CD14-positive monocyte (primary cell): ENCODE data around the gene FBXO8. TPM values are rescaled to one million over a fixed set of nuclear protein-coding genes. Genes with fewer than 3 reads are reported as not detected.
A peak's percentile ranks its signal among the peaks of the same experiment; 100 is the strongest.

Experiments used
- DNase-seq, 3 donors: peaks; one replicate each; pipeline ENCODE4 v3.0.0-alpha.2; 2011 to 2022
- H2AFZ ChIP-seq: 2 replicates; pipeline ENCODE4 v1.6.0; 2012; ENCODE audit warnings: mild to moderate bottlenecking, low read depth, low read length, inconsistent platforms; ENCODE audit not compliant: insufficient read depth, poor library complexity, severe bottlenecking
- H3K27ac ChIP-seq, 2 donors: 1 replicate in 1 of 2; 2 replicates in 1 of 2; pipeline ENCODE4 v1.5.1; 2012 to 2013; ENCODE audit warnings: low read length in 2 of 2, control low read depth in 1 of 2, inconsistent platforms in 1 of 2, low read depth in 1 of 2, mild to moderate bottlenecking in 1 of 2
- H3K27me3 ChIP-seq, 2 donors: one replicate each; pipeline versions ENCODE4 v1.6.0 to v1.6.1; 2011 to 2013; ENCODE audit warnings: low read length in 2 of 2; ENCODE audit not compliant: control insufficient read depth in 2 of 2, insufficient read depth in 2 of 2
- H3K36me3 ChIP-seq, 2 donors: replicated peaks in 1 of 2; 1 replicate in 1 of 2; 2 replicates in 1 of 2; pipeline versions ENCODE4 v1.5.1 to v1.6.1; 2012 to 2013; ENCODE audit warnings: low read length in 2 of 2, control low read depth in 1 of 2, inconsistent platforms in 1 of 2, mild to moderate bottlenecking in 1 of 2; ENCODE audit not compliant: insufficient read depth in 2 of 2, control insufficient read depth in 1 of 2
- H3K4me1 ChIP-seq, 2 donors: 1 replicate in 1 of 2; 2 replicates in 1 of 2; pipeline versions ENCODE4 v1.5.1 to v1.6.1; 2012 to 2013; ENCODE audit warnings: low read length in 2 of 2, control low read depth in 1 of 2, inconsistent platforms in 1 of 2, mild to moderate bottlenecking in 1 of 2, moderate library complexity in 1 of 2; ENCODE audit not compliant: insufficient read depth in 2 of 2, control insufficient read depth in 1 of 2
- H3K4me2 ChIP-seq: replicated peaks from 2 replicates; pipeline ENCODE3; 2012; ENCODE audit warnings: low read length, moderate library complexity, mild to moderate bottlenecking; ENCODE audit not compliant: poor library complexity, severe bottlenecking; ENCODE audit errors: extremely low read depth
- H3K4me3 ChIP-seq, 3 experiments: fragments of 200-600 bp in 1 of 3; sonication (generic) in 1 of 3; replicated peaks in 1 of 3; 1 replicate in 2 of 3; 2 replicates in 1 of 3; pipeline ENCODE4 v1.5.1; 2011 to 2013; ENCODE audit warnings: low read length in 3 of 3, mild to moderate bottlenecking in 3 of 3, control low read depth in 2 of 3, low read depth in 2 of 3, inconsistent platforms in 1 of 3, moderate library complexity in 1 of 3
- H3K79me2 ChIP-seq: 2 replicates; pipeline ENCODE4 v1.6.0; 2012; ENCODE audit warnings: mild to moderate bottlenecking, control low read depth, inconsistent platforms, low read length, moderate library complexity; ENCODE audit not compliant: insufficient read depth
- H3K9ac ChIP-seq: 2 replicates; pipeline ENCODE4 v1.6.0; 2017; ENCODE audit warnings: low read length, mild to moderate bottlenecking; ENCODE audit not compliant: insufficient read depth, poor library complexity, severe bottlenecking
- H3K9me3 ChIP-seq, 2 donors: replicated peaks in 1 of 2; 1 replicate in 1 of 2; 2 replicates in 1 of 2; pipeline versions ENCODE4 v1.5.1 to v1.6.1; 2012 to 2013; ENCODE audit warnings: low read length in 2 of 2, control low read depth in 1 of 2; ENCODE audit not compliant: control insufficient read depth in 1 of 2, insufficient read depth in 1 of 2
- H4K20me1 ChIP-seq: 2 replicates; pipeline ENCODE4 v1.6.0; 2012; ENCODE audit warnings: mild to moderate bottlenecking, low read length, control low read depth, moderate library complexity; ENCODE audit not compliant: insufficient read depth
- H3K27ac Mint-ChIP-seq, 7 donors: one replicate each; pipeline ENCODE4 v1.8.0; 2020; ENCODE audit warnings: mild to moderate bottlenecking in 7 of 7, mixed read lengths in 7 of 7, moderate library complexity in 6 of 7, inconsistent platforms in 2 of 7
- H3K27me3 Mint-ChIP-seq, 3 donors: one replicate each; pipeline ENCODE4 v1.8.0; 2021 to 2022; ENCODE audit warnings: low read depth in 3 of 3, mild to moderate bottlenecking in 3 of 3, mixed read lengths in 3 of 3, moderate library complexity in 3 of 3, inconsistent platforms in 1 of 3
- H3K36me3 Mint-ChIP-seq, 2 donors: one replicate each; pipeline ENCODE4 v1.8.0; 2020; ENCODE audit warnings: mixed read lengths in 2 of 2, inconsistent platforms in 1 of 2, mild to moderate bottlenecking in 1 of 2
- H3K4me1 Mint-ChIP-seq: one replicate; pipeline ENCODE4 v1.8.0; 2020; ENCODE audit warnings: mild to moderate bottlenecking, mixed read lengths
- H3K4me3 Mint-ChIP-seq, 2 donors: one replicate each; pipeline ENCODE4 v1.8.0; 2020; ENCODE audit warnings: mild to moderate bottlenecking in 2 of 2, mixed read lengths in 2 of 2, moderate library complexity in 1 of 2
- H3K9me3 Mint-ChIP-seq, 7 donors: one replicate each; pipeline ENCODE4 v1.8.0; 2020 to 2022; ENCODE audit warnings: mixed read lengths in 7 of 7, mild to moderate bottlenecking in 6 of 7, moderate library complexity in 6 of 7, inconsistent platforms in 2 of 7
- WGBS: methylation state at CpG from one replicate; pipeline ENCODE4 v1.1.5; 2013; ENCODE audit warnings: missing lambda C conversion rate; ENCODE audit not compliant: insufficient coverage; 5-methylcytosine and 5-hydroxymethylcytosine counted together
- intact Hi-C, 2 donors: fragments of 100-400 bp; cut with micrococcal nuclease; formaldehyde crosslinking; loops; one replicate each; pipeline versions ENCODE4 v1.15.0 to v1.15.1; 2023
- polyA plus RNA-seq, 3 donors: library from polyadenylated mRNA; depleted of rRNA in 1 of 3; unstranded in 2 of 3; stranded (reverse) in 1 of 3; fragments of 300-500 nt in 2 of 3; fragments of >200 nt in 1 of 3; fragmentation: Illumina TruSeq in 2 of 3; gene quantifications; 1 replicate in 2 of 3; 2 replicates in 1 of 3; pipeline ENCODE4 v1.2.3, GENCODE V29; 2012 to 2021
- TF ChIP-seq, protein P1 (sequence below): fragments of 200-600 bp; IDR thresholded peaks from one replicate; pipeline ENCODE4 v1.8.0; 2022; ENCODE audit warnings: antibody characterized with exemption, mild to moderate bottlenecking

FBXO8 gene
- polyA plus RNA-seq, 3 donors: 3.9 to 6.5 (median 5.4) TPM

DNA sequence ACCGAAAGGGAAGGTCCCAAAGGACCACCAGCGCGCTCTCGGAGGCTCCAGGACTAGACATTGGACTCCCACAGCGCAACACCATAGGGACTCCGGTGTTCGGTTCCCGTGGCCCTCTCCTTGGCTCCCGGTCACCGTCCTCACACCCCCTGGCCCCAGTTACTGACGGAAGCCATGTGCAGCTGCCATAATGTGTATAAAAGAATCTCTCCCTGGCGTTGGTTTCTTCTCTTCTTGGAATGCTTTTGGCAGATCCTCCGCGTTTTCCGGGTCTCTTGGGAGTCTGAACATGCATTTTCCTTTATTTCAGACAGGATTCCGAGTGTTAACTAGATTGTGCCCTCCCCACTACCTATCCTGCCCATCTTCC lies 69.8 kb downstream of the FBXO8 start:
- Mint-ChIP-seq H3K4me1 (peaks cover 36% of the 10 kb centered on the region), H3K36me3 (peaks cover 8 to 20% of the 10 kb centered on the region in 2 donors), H3K27ac (no peak overlapping the region), H3K4me3 (peak overlapping the region in 1 of 2 donors; percentile 80), H3K27me3 (peaks cover 89 to 98% (median 93%) of the 10 kb centered on the region in 3 donors), H3K9me3 (peaks cover 0 to 42% (median 15%) of the 10 kb centered on the region in 7 donors)
- Histone ChIP-seq H3K27me3 (peaks cover 91 to 95% of the 10 kb centered on the region in 2 donors), H3K9me3 (peaks cover 6 to 63% of the 10 kb centered on the region in 2 donors), H3K9ac (no peak overlapping the region), H3K79me2 (no peaks in the 10 kb centered on the region), H2AFZ (no peak overlapping the region), H3K36me3 (no peaks in the 10 kb centered on the region), H3K4me1 (peaks cover 8 to 12% of the 10 kb centered on the region in 2 donors), H3K27ac (no peak overlapping the region), H4K20me1 (no peaks in the 10 kb centered on the region), H3K4me3 (no peak overlapping the region), H3K4me2 (peak overlapping the region; percentile 26)
- 7% methylated on average over 12 of the region's 16 CpGs for WGBS
- TF ChIP-seq, protein P1, sequence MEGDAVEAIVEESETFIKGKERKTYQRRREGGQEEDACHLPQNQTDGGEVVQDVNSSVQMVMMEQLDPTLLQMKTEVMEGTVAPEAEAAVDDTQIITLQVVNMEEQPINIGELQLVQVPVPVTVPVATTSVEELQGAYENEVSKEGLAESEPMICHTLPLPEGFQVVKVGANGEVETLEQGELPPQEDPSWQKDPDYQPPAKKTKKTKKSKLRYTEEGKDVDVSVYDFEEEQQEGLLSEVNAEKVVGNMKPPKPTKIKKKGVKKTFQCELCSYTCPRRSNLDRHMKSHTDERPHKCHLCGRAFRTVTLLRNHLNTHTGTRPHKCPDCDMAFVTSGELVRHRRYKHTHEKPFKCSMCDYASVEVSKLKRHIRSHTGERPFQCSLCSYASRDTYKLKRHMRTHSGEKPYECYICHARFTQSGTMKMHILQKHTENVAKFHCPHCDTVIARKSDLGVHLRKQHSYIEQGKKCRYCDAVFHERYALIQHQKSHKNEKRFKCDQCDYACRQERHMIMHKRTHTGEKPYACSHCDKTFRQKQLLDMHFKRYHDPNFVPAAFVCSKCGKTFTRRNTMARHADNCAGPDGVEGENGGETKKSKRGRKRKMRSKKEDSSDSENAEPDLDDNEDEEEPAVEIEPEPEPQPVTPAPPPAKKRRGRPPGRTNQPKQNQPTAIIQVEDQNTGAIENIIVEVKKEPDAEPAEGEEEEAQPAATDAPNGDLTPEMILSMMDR: no peak
- intact Hi-C loops: loop anchor here in 1 of 2 donors (5.0 kb wide), 1 partner anchor 681 kb away; the partner anchor contains the start of gene HAND2
- DNase-seq: no peak

DNA sequence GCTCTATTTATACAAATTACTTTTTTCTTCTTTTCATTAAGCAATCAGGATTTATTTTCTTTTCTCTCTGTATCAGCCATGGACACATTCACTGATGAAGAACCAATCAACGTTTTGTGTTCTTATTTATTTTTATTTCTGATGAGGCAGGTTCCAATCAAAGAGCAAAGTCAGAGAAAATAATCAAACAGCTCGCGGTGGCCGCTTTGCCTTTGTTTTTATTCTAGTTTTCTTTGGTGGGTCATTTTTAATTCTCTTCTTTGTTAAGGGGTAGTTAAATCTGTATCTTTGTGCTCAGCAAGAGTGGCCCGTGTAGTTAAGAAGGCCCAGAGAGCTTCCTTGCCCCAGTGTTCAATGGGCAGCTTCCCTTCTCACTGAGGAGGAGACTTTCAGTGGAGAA lies 71.4 kb downstream of the FBXO8 start:
- no peaks in the 10 kb centered on the region for H3K36me3 ChIP-seq
- no peaks in the 10 kb centered on the region for H4K20me1 ChIP-seq
- H3K27ac ChIP-seq: no peak overlapping the region
- H2AFZ ChIP-seq: no peak overlapping the region
- peaks cover 8 to 13% of the 10 kb centered on the region in 2 donors for H3K36me3 Mint-ChIP-seq
- H3K4me2 ChIP-seq: peak overlapping the region; percentile 38
- WGBS: 7% methylated on average over 3 of the region's 5 CpGs
- H3K27me3 Mint-ChIP-seq: peaks cover 83 to 88% (median 83%) of the 10 kb centered on the region in 3 donors
- peak overlapping the region in 1 of 3 experiments; percentile 23 for H3K4me3 ChIP-seq
- peaks cover 84 to 86% of the 10 kb centered on the region in 2 donors for H3K27me3 ChIP-seq
- no peak overlapping the region for H3K9ac ChIP-seq
- H3K4me1 Mint-ChIP-seq: peaks cover 24% of the 10 kb centered on the region
- peaks cover 0 to 32% (median 13%) of the 10 kb centered on the region in 7 donors for H3K9me3 Mint-ChIP-seq
- no peak for DNase-seq
- TF ChIP-seq, protein P1: no peak
- H3K27ac Mint-ChIP-seq: no peak overlapping the region
- H3K4me1 ChIP-seq: peaks cover 0 to 12% of the 10 kb centered on the region in 2 donors
- intact Hi-C loops: loop anchor here in 1 of 2 donors (5.0 kb wide), 1 partner anchor 680 kb away; the partner anchor contains the start of gene HAND2
- peaks cover 6 to 47% of the 10 kb centered on the region in 2 donors for H3K9me3 ChIP-seq
- H3K4me3 Mint-ChIP-seq: peak overlapping the region; percentile 48 to 87
- H3K79me2 ChIP-seq: no peaks in the 10 kb centered on the region
